ENCODE measurements around the gene STK32B.

DNA sequence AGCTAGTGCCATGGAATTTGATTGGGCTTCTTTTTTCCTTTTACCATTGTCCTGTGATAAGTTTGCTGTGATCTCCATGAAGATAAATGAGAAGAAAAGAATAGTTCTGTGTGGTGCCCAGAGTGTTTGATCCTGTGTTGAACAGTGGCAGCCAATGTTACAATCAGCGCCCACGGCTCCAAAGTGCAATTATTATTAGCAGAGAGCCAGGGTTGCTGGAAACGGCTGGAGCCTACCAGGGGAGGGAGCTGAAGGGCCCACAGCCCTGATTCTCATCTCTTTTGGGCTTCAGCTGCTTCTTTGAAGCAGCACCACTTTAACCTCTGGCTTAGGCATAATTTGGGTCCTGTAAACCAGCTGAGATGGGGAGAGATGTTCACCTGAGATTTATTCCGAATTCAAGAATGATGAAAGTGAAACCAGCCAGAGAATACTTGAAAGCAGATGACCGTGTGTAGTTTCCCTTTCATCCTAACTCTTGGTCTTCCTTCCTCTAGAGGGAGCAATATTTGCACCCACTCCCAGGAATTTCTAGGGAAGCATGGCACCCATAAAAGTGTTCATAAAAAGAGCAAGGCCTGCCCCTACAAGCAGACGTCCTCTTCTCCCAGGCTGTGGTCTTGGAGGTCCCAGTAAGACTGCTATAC, 358.8 kb downstream of the STK32B start:
- TF ChIP-seq, protein P1, sequence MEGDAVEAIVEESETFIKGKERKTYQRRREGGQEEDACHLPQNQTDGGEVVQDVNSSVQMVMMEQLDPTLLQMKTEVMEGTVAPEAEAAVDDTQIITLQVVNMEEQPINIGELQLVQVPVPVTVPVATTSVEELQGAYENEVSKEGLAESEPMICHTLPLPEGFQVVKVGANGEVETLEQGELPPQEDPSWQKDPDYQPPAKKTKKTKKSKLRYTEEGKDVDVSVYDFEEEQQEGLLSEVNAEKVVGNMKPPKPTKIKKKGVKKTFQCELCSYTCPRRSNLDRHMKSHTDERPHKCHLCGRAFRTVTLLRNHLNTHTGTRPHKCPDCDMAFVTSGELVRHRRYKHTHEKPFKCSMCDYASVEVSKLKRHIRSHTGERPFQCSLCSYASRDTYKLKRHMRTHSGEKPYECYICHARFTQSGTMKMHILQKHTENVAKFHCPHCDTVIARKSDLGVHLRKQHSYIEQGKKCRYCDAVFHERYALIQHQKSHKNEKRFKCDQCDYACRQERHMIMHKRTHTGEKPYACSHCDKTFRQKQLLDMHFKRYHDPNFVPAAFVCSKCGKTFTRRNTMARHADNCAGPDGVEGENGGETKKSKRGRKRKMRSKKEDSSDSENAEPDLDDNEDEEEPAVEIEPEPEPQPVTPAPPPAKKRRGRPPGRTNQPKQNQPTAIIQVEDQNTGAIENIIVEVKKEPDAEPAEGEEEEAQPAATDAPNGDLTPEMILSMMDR (IDR thresholded peaks at IDR 0.05) = no peak
- TF ChIP-seq EZH2 (IDR thresholded peaks at IDR 0.05; ENCODE audit: borderline replicate concordance, insufficient read depth, low read depth, low read length, poor library complexity, severe bottlenecking) = no peak
